MM.1S (cell line): ENCODE results near the gene DGKK.
"Not testable (repeated sequence)": the region's sequence is repeated elsewhere in the genome, so short reads cannot be mapped to it uniquely, and the experiment has no call there.

ENCODE experiments used
- DNase-seq: peaks from one replicate; pipeline ENCODE4 v3.0.0-alpha.2; 2015
- H2AFZ ChIP-seq: fragments of 300-600 bp; sonication (generic); 2 replicates; pipeline ENCODE4 v1.6.0; 2016; ENCODE audit warnings: antibody characterized with exemption, low read length
- H3F3A ChIP-seq: fragments of 300-600 bp; sonication (generic); 2 replicates; pipeline ENCODE4 v1.6.1; 2016; ENCODE audit warnings: mild to moderate bottlenecking, antibody characterized with exemption, low read length, moderate library complexity, mixed read lengths; ENCODE audit not compliant: insufficient read depth
- H3K27ac ChIP-seq: fragments of 300-600 bp; sonication (generic); 2 replicates; pipeline ENCODE4 v1.5.1; 2016; ENCODE audit warnings: mild to moderate bottlenecking, low read length
- H3K27me3 ChIP-seq: fragments of 300-600 bp; sonication (generic); replicated peaks from 2 replicates; pipeline ENCODE4 v1.6.0; 2016; ENCODE audit warnings: low read length; ENCODE audit not compliant: insufficient read depth
- H3K36me3 ChIP-seq: fragments of 300-600 bp; sonication (generic); replicated peaks from 2 replicates; pipeline ENCODE4 v1.6.1; 2016; ENCODE audit warnings: mild to moderate bottlenecking, low read length, mixed read lengths; ENCODE audit not compliant: insufficient read depth
- H3K4me1 ChIP-seq: fragments of 300-600 bp; sonication (generic); 2 replicates; pipeline ENCODE4 v1.6.1; 2016; ENCODE audit warnings: low read length, mixed read lengths
- H3K4me2 ChIP-seq: fragments of 300-600 bp; sonication (generic); 2 replicates; pipeline ENCODE4 v1.6.0; 2016; ENCODE audit warnings: low read depth, low read length
- H3K4me3 ChIP-seq: fragments of 300-600 bp; sonication (generic); 2 replicates; pipeline ENCODE4 v1.5.1; 2016; ENCODE audit warnings: low read length, mixed read lengths
- H3K79me2 ChIP-seq: fragments of 300-600 bp; sonication (generic); 2 replicates; pipeline ENCODE4 v1.6.1; 2016; ENCODE audit warnings: mixed run types, low read length, mixed read lengths
- H3K9ac ChIP-seq: fragments of 300-600 bp; sonication (generic); 2 replicates; pipeline ENCODE4 v1.6.1; 2016; ENCODE audit warnings: low read length, mixed read lengths
- H3K9me2 ChIP-seq: fragments of 300-600 bp; sonication (generic); replicated peaks from 2 replicates; pipeline ENCODE4 v1.6.1; 2016; ENCODE audit warnings: mild to moderate bottlenecking, low read length, mixed read lengths; ENCODE audit not compliant: insufficient read depth
- H3K9me3 ChIP-seq: fragments of 300-600 bp; sonication (generic); replicated peaks from 2 replicates; pipeline ENCODE4 v1.6.1; 2016; ENCODE audit warnings: mild to moderate bottlenecking, low read length, mixed read lengths; ENCODE audit not compliant: insufficient read depth
- H4K20me1 ChIP-seq: fragments of 300-600 bp; sonication (generic); 2 replicates; pipeline ENCODE4 v1.6.1; 2016; ENCODE audit warnings: mild to moderate bottlenecking, low read length, moderate library complexity, mixed read lengths; ENCODE audit not compliant: insufficient read depth
- CTCF ChIP-seq: fragments of 300-600 bp; sonication (generic); IDR thresholded peaks from 2 replicates; pipeline ENCODE4 v1.5.1; 2016; ENCODE audit warnings: antibody characterized with exemption, low read length, mixed read lengths
- EZH2 ChIP-seq: fragments of 300-600 bp; sonication (generic); optimal IDR thresholded peaks from 2 replicates; pipeline ENCODE3; 2017; ENCODE audit warnings: low read depth, mild to moderate bottlenecking, antibody characterized with exemption, low read length, mixed read lengths
- EZH2phosphoT487 ChIP-seq: fragments of 300-600 bp; sonication (generic); IDR thresholded peaks from 2 replicates; pipeline ENCODE4 v1.6.1; 2018; ENCODE audit warnings: antibody characterized with exemption, low read length

Gene DGKK

GRCh38 chrX:50343917-50344316 is 126.7 kb downstream of the DGKK start:
- H3K27me3 ChIP-seq: no peaks in the 10 kb centered on the region
- no peak overlapping the region for H3K4me3 ChIP-seq
- DNase-seq: no peak
- no peaks in the 10 kb centered on the region for H3K9me3 ChIP-seq
- TF ChIP-seq EZH2 (no peak), EZH2phosphoT487 (no peak), CTCF (no peak)
- no peaks in the 10 kb centered on the region for H3K9me2 ChIP-seq
- H4K20me1 ChIP-seq: no peaks in the 10 kb centered on the region
- H3K36me3 ChIP-seq: no peaks in the 10 kb centered on the region
- H3K79me2 ChIP-seq: no peaks in the 10 kb centered on the region
- no peak overlapping the region for H3K4me2 ChIP-seq
- no peak overlapping the region for H3K27ac ChIP-seq
- no peak overlapping the region for H3K9ac ChIP-seq
- no peaks in the 10 kb centered on the region for H3K4me1 ChIP-seq
- H3F3A ChIP-seq: no peaks in the 10 kb centered on the region
- H2AFZ ChIP-seq: no peak overlapping the region

GRCh38 chrX:50333308-50333707 is 137.3 kb downstream of the DGKK start:
- TF ChIP-seq CTCF (no peak), EZH2phosphoT487 (no peak), EZH2 (no peak)
- Histone ChIP-seq H3K4me1 (no peaks in the 10 kb centered on the region), H3K27ac (no peak overlapping the region), H3F3A (no peaks in the 10 kb centered on the region), H3K9ac (no peak overlapping the region), H3K79me2 (no peaks in the 10 kb centered on the region), H3K36me3 (no peaks in the 10 kb centered on the region), H3K9me2 (no peaks in the 10 kb centered on the region), H3K4me2 (no peak overlapping the region), H2AFZ (no peak overlapping the region), H3K9me3 (no peaks in the 10 kb centered on the region), H3K4me3 (no peak overlapping the region), H3K27me3 (no peaks in the 10 kb centered on the region), H4K20me1 (no peaks in the 10 kb centered on the region)
- no peak for DNase-seq

- not testable (repeated sequence) for H3K36me3 ChIP-seq, H3F3A ChIP-seq, H3K9me3 ChIP-seq, H3K79me2 ChIP-seq, H3K9me2 ChIP-seq, H3K4me3 ChIP-seq, H3K4me1 ChIP-seq, DNase-seq, H3K9ac ChIP-seq, H3K27me3 ChIP-seq, H3K4me2 ChIP-seq, H4K20me1 ChIP-seq, H2AFZ ChIP-seq, H3K27ac ChIP-seq
Measured at GRCh38 chrX:50332668-50333067, 138.0 kb downstream of the DGKK start.

GRCh38 chrX:50327235-50327634 is 143.4 kb downstream of the DGKK start:
- no peak overlapping the region for H3K27ac ChIP-seq
- TF ChIP-seq EZH2phosphoT487 (no peak), CTCF (no peak), EZH2 (no peak)
- no peak overlapping the region for H3K4me2 ChIP-seq
- no peaks in the 10 kb centered on the region for H4K20me1 ChIP-seq
- H3K36me3 ChIP-seq: no peaks in the 10 kb centered on the region
- no peak for DNase-seq
- H2AFZ ChIP-seq: no peak overlapping the region
- no peaks in the 10 kb centered on the region for H3K4me1 ChIP-seq
- no peaks in the 10 kb centered on the region for H3K79me2 ChIP-seq
- H3K27me3 ChIP-seq: no peaks in the 10 kb centered on the region
- no peaks in the 10 kb centered on the region for H3K9me2 ChIP-seq
- no peak overlapping the region for H3K4me3 ChIP-seq
- H3K9ac ChIP-seq: no peak overlapping the region
- H3K9me3 ChIP-seq: no peaks in the 10 kb centered on the region
- no peaks in the 10 kb centered on the region for H3F3A ChIP-seq
